Keratinocyte (primary cell): ENCODE data around the gene MYH7B. TPM values are rescaled to one million over a fixed set of nuclear protein-coding genes. Genes with fewer than 3 reads are reported as not detected.

Experiments used
- DNase-seq: peaks from one replicate; pipeline ENCODE4 v3.0.0-alpha.2; 2011; ENCODE audit warnings: low read depth, missing footprints, low spot score
- FAIRE-seq: peaks from 2 replicates; lab custom pipeline; 2011; peaks lifted over from hg19 to GRCh38; lab: Jason Lieb, UNC
- H2AFZ ChIP-seq: 2 replicates; pipeline ENCODE4 v1.6.0; 2012; ENCODE audit warnings: low read length, control low read depth, inconsistent platforms; ENCODE audit not compliant: control insufficient read depth
- H3K27ac ChIP-seq: 2 replicates; pipeline ENCODE4 v1.5.1; 2011; ENCODE audit warnings: low read length; ENCODE audit not compliant: control insufficient read depth, insufficient read depth
- H3K27me3 ChIP-seq: 3 replicates; pipeline ENCODE4 v1.6.0; 2011; ENCODE audit warnings: low read length; ENCODE audit not compliant: control insufficient read depth, insufficient read depth; ENCODE audit errors: extremely low read depth
- H3K36me3 ChIP-seq, 2 experiments: 2 replicates in 1 of 2; 3 replicates in 1 of 2; pipeline ENCODE4 v1.5.1; 2011; ENCODE audit warnings: low read length in 2 of 2, mild to moderate bottlenecking in 1 of 2; ENCODE audit not compliant: control insufficient read depth in 2 of 2, insufficient read depth in 2 of 2; ENCODE audit errors: extremely low read depth in 1 of 2
- H3K4me1 ChIP-seq: 3 replicates; pipeline ENCODE4 v1.5.1; 2011; ENCODE audit warnings: low read length; ENCODE audit not compliant: control insufficient read depth, insufficient read depth; ENCODE audit errors: extremely low read depth
- H3K4me2 ChIP-seq: 3 replicates; pipeline ENCODE4 v1.6.0; 2011; ENCODE audit warnings: low read depth, low read length; ENCODE audit not compliant: control insufficient read depth, insufficient read depth; ENCODE audit errors: extremely low read depth
- H3K4me3 ChIP-seq, 3 experiments: fragments of 200-600 bp in 1 of 3; sonication (generic) in 1 of 3; 2 replicates in 2 of 3; 3 replicates in 1 of 3; pipeline ENCODE4 v1.5.1; 2011 to 2016; ENCODE audit warnings: low read length in 3 of 3, mild to moderate bottlenecking in 3 of 3, control low read depth in 2 of 3, inconsistent platforms in 1 of 3, low read depth in 1 of 3, mixed read lengths in 1 of 3, mixed run types in 1 of 3, moderate library complexity in 1 of 3; ENCODE audit not compliant: control insufficient read depth in 2 of 3, insufficient read depth in 2 of 3; ENCODE audit errors: extremely low read depth in 1 of 3
- H3K79me2 ChIP-seq: 2 replicates; pipeline ENCODE4 v1.6.0; 2012; ENCODE audit warnings: low read length; ENCODE audit not compliant: control insufficient read depth, insufficient read depth
- H3K9ac ChIP-seq: 3 replicates; pipeline ENCODE4 v1.6.0; 2011; ENCODE audit warnings: low read length; ENCODE audit not compliant: control insufficient read depth, insufficient read depth; ENCODE audit errors: extremely low read depth
- H3K9me1 ChIP-seq: 3 replicates; pipeline ENCODE4 v1.6.0; 2011; ENCODE audit warnings: low read length; ENCODE audit not compliant: control insufficient read depth, insufficient read depth; ENCODE audit errors: extremely low read depth
- H3K9me3 ChIP-seq: 2 replicates; pipeline ENCODE4 v1.5.1; 2012; ENCODE audit warnings: low read depth, low read length; ENCODE audit not compliant: control insufficient read depth
- H4K20me1 ChIP-seq: 3 replicates; pipeline ENCODE4 v1.6.0; 2011; ENCODE audit warnings: low read length; ENCODE audit not compliant: control insufficient read depth, insufficient read depth; ENCODE audit errors: extremely low read depth
- CTCF ChIP-seq, 3 experiments: IDR thresholded peaks in 1 of 3; conservative IDR thresholded peaks in 1 of 3; optimal IDR thresholded peaks in 1 of 3; 2 replicates in 2 of 3; 3 replicates in 1 of 3; pipeline versions ENCODE3 to v1.5.1; 2011; ENCODE audit warnings: low read length in 3 of 3, mild to moderate bottlenecking in 3 of 3, moderate library complexity in 2 of 3, control low read depth in 1 of 3, inconsistent platforms in 1 of 3; ENCODE audit not compliant: insufficient read depth in 2 of 3; ENCODE audit errors: extremely low read depth in 1 of 3
- EZH2 ChIP-seq: IDR thresholded peaks from one replicate; pipeline ENCODE4 v1.6.1; 2012; ENCODE audit warnings: inconsistent platforms, mild to moderate bottlenecking, low read length, moderate library complexity
- dilution Hi-C: fragments of 300-500 bp; cut with MboI; formaldehyde crosslinking; loops from one replicate; pipeline ENCODE4 v1.7.0; 2020; ENCODE audit warnings: low sequenced_read_pairs; ENCODE audit not compliant: extremely low pct_ligation_motif_present
- polyA plus RNA-seq, 5 experiments: library from polyadenylated mRNA; depleted of rRNA in 3 of 5; stranded (reverse) in 3 of 5; stranded (forward) in 1 of 5; unstranded in 1 of 5; fragments of >200 nt; gene quantifications; 1 replicate in 1 of 5; 2 replicates in 3 of 5; 3 replicates in 1 of 5; pipeline versions ENCODE4 v1.2.1 to v1.2.3, GENCODE V29; 2011 to 2012; ENCODE audit warnings: missing spikeins in 2 of 5, low read depth in 1 of 5, low replicate concordance in 1 of 5

The MYH7B gene
- polyA plus RNA-seq, 1 donor (not counting 4 experiments of a cell fraction or from before 2014, with no cell fraction given), result 0.01 TPM

GRCh38 chr20:34995696-34996095 is 40.0 kb downstream of the MYH7B start:
- FAIRE-seq, result no peak
- DNase-seq, result no peak
- TF ChIP-seq CTCF (optimal IDR thresholded peaks at IDR 0.05 in 1 of 3, IDR thresholded peaks at IDR 0.05 in 1 of 3, conservative IDR thresholded peaks at IDR 0.05 in 1 of 3; ENCODE audit: extremely low read depth in 1 of 3, insufficient read depth in 2 of 3, low read length in 3 of 3) (no peak), EZH2 (no peak)
- Histone ChIP-seq H3K9me3 (no peaks in the 10 kb centered on the region), H3K9me1 (no peaks in the 10 kb centered on the region), H3K9ac (no peak overlapping the region), H3K4me3 (no peak overlapping the region), H3K36me3 (peaks cover 7 to 23% of the 10 kb centered on the region in 2 experiments), H3K27ac (no peak overlapping the region), H3K4me2 (no peak overlapping the region), H3K79me2 (no peaks in the 10 kb centered on the region), H4K20me1 (no peaks in the 10 kb centered on the region), H3K27me3 (no peaks in the 10 kb centered on the region), H2AFZ (no peak overlapping the region), H3K4me1 (no peaks in the 10 kb centered on the region)
- dilution Hi-C loops, result no loop called here

GRCh38 chr20:34996243-34997028 is 40.8 kb downstream of the MYH7B start:
- Histone ChIP-seq H3K4me1 (no peaks in the 10 kb centered on the region), H3K79me2 (no peaks in the 10 kb centered on the region), H3K27ac (no peak overlapping the region), H3K27me3 (no peaks in the 10 kb centered on the region), H3K9ac (no peak overlapping the region), H3K36me3 (peaks cover 7 to 29% of the 10 kb centered on the region in 2 experiments), H3K4me3 (no peak overlapping the region), H3K9me1 (no peaks in the 10 kb centered on the region), H3K4me2 (no peak overlapping the region), H4K20me1 (no peaks in the 10 kb centered on the region), H2AFZ (no peak overlapping the region), H3K9me3 (no peaks in the 10 kb centered on the region)
- FAIRE-seq (no peak), DNase-seq (no peak)
- dilution Hi-C loops, result no loop called here
- TF ChIP-seq CTCF (optimal IDR thresholded peaks at IDR 0.05 in 1 of 3, IDR thresholded peaks at IDR 0.05 in 1 of 3, conservative IDR thresholded peaks at IDR 0.05 in 1 of 3; ENCODE audit: extremely low read depth in 1 of 3, insufficient read depth in 2 of 3, low read length in 3 of 3) (no peak), EZH2 (no peak)
